GM21360 (cell line): ENCODE measurements around the gene ACSS2.

Experiments
- ATAC-seq: cut with Tn5 transposase; IDR thresholded peaks from one replicate; pipeline ENCODE4 v1.9.1; 2021; ENCODE audit warnings: mild to moderate bottlenecking, moderate library complexity; ENCODE audit not compliant: unreplicated experiment

The ACSS2 gene

DNA sequence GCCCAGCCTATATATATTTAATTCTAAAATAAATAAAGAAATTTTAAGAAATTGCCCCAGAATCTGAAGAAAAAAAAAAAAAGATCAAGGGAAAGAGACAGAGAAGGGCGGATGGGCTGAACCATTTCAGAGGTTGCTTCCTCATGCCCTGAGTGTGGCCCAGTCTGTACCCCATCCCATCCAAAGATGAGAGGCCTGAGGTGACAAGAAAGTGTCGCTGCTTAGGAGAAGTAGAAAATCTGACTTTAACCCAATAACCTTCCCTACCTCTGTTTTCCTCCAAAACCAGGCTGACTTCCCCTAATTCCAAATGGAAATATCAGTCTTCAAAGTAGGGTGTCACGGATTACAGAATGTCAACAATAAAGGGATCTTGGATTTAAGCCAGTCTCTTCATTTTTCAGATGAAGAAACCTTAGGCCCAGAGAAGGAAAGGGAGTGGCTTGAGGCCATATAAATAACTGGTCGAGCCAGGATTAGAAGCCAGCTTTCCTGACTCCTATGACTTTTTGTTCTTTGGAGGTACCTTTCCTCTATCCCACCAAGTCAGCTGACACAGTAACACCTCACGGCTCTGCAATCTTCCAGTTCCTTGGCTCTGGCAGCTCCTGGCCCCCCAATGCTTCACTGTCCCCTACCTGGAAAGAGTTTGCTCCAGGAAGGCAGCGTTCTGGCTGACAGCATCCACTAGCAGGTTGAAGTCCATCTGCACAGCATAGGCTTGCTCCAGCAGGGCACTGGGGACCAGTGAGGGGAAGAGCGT is 69.1 kb downstream of the ACSS2 start:
- ATAC-seq = no peak

DNA sequence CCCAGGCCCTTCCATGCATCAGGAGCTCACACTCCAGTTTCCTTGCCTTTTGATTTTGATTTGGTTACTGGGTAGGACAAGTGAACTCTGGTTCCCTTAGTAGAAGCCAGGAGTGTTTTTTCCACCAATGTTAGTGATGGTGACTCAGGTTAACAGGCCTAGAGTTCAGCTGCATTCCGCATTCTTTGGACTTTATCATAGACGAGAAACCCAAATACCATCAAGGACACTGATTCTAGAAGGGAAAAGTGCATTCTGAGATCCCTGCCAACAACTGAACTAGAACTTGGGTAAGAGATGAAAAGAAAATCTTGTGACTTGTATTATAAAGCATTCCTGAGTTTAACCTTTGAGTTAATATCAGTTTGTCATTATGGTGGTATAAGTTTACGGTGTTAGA is 70.2 kb downstream of the ACSS2 start:
- no peak for ATAC-seq

DNA sequence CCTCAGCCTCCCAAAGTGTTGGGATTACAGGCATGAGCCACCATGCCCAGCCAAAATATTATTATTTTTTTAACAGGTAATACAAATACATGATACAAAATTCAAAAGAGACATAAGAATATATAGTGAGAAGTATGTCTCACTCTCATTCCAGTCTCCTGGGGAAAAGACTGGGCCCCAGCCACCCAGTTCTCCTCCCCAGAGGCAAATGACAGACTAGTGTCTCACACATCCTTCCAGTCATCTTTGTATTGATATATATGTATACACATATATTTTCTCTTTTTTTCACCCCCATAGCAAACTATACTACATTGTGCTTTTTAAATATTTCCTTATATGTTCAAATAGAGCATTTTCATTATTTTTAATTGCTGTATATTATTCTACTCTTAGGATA is 70.9 kb downstream of the ACSS2 start:
- no peak for ATAC-seq

DNA sequence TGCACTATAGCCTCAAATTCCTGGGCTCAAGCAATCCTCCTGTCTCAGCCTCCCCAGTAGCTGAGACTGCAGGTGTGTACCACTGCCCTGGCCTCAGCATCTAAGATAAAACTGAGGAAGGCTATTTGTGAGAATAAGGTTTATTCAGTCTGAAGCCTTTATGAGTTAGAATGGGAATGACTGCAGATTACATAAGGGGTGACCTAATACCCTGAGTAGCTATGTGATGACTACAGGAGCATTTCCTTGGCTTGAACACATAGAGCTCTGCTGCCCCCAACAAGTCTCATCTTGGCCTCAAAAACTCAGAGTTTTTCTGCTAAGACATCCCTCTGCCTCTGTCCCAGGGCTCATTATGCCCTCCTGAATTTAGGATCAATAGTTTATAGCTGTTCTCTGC is 71.6 kb downstream of the ACSS2 start:
- no peak for ATAC-seq

DNA sequence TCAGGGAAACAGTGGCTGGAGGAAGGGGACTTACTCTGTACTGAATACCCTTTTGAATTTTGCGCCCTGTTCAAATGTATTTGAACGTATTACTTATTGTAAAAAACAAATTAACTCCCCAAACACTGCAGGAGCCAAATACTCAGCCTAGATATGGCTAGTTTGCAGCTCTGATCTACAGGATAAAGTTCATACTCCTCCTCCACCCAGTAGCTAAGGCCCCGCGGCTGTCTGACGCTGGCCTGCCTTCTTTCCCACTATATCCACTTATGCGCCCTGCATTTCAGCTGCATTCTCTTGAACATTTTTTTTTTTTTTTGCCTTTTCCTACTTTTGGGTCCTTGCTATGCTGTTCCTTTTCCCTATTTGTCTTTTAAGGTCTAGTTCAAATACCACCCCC is 72.7 kb downstream of the ACSS2 start:
- no peak for ATAC-seq

DNA sequence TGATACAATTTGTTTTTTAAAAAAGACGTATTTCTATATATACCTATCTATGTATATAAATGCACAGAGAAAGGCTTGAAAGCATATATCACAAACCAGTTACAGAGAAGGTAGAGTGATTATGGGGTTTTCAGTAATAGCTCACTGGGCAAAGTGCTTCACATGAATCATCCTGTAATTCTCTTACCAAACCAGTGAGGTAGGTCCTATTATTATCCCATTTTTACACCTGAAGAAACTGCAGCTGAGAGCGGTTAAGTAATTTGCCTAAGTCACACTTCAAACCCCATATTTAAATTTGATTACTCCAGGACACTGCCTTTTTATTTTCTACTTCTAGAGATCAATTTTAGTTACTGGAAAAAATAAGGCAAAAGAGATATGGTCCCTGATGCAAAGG is 74.8 kb downstream of the ACSS2 start:
- ATAC-seq = no peak

DNA sequence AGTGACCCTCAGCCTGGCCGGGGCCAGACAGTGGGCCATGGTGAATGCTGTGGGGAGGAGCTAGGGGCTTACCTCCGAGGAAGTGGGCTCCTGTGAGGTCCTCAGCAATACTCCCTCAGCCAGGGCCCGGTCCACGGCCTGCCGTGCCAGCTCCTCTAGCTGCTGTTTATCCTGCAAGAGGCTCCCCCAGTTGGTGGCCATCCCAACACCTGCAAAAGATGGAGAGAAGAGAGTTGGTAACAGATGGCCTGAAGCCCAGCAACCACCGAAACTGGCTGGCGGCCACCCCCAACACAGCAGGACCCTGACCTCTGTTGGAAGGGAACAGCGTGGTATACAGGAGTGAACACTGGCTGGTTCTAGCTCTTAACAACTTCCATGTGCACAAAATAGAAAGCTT is 75.2 kb downstream of the ACSS2 start:
- no peak for ATAC-seq

DNA sequence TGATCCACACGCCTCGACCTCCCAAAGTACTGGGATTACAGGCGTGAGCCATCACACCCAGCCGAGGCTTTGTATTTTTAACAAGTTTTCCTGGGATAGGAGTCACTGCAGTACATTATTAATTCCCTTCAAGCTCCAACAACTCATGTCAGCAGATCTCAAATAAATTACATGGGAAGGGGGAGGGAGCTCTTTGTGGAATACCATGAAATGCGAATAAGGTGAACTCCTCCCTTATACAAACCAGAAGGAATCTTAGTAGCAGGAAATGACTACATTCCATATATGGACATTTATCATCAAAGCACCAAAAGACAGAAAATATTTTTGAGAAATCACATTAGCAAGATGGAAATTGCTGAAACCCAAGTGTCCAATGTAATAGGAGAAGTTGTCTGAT is 76.3 kb downstream of the ACSS2 start:
- no peak for ATAC-seq

DNA sequence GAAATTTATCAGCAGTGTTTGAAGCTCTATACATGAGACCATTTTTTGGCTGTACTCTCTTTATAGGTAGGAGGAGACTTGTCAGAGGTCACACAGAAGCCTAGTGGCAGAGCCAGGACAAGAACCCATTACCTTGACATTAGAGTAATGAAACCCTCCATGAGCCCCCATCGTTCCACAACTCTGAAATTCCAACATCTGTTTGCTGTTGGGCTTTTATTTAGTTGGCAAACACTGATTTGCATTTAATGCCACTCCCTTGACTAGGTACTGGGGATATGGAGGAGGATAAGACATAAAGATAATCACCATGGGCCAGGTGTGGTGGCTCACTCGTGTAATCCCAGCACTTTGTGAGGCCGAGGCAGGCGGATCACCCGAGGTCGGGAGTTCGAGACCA is 77.5 kb downstream of the ACSS2 start:
- no peak for ATAC-seq

DNA sequence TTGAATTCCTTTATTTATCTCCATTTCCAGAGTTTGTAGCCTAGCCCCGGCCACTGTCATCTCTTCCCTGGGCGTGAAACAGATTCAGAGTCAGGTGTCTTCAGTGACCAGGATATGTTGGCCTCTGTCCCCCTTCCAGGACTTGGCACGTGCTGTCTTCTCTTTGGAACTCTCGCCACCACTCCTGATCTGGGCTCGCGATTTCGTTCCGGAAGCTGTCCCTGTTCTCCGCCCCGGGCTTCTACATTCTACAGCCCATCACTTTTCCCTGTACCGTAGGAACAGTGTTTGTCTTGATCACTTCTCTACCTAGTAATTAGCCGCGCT is 78.5 kb downstream of the ACSS2 start:
- ATAC-seq = peak; percentile 13

DNA sequence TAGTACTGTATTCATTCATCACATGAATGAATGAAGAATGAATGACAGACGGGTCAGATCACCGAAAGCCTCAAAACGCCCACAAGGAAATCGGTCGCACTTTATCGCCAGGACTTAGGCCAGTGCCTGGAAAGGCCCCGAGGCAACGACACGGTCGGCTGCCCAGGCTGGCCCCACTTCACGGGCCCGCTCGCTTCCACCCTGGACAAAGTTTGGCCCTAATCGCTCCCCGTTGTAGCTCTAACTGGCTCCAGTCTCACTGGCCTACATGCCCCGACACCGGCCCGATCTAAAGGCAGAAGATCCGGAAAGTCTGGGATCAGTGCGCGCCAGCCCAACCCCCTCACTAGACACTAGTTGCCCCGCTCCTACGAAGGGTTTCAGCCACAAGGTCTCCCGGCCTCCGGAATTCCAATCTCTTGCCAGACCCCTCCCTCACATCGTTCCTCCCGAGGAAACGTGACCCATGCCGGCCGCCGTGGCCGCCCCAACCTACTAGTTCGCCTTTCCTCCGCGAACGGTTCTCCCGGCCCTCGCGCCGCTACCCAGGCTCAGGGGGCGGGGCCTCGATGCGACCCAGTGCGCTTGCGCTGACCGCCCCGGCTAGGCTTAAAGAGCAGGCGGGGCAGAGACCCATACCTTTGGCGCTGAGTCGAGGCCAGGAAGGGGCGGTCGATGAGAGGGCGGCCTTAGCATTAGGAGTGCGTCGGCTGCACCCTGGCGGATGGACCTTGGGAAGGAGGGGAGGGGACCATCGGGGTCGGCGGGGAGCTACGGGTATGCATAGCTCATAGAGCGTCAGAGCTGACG is 79.0 kb downstream of the ACSS2 start, which contains the start of the genes GSS and MYH7B:
TSS of gene GSS (minus strand) at position 576 of the 810 bp plus-strand sequence. CDS start 3,954 bp downstream, outside the sequence.
TSS of gene MYH7B (plus strand) at position 638 of the 810 bp plus-strand sequence. CDS start 22,138 bp downstream, outside the sequence.
- peak; percentile 84 for ATAC-seq

DNA sequence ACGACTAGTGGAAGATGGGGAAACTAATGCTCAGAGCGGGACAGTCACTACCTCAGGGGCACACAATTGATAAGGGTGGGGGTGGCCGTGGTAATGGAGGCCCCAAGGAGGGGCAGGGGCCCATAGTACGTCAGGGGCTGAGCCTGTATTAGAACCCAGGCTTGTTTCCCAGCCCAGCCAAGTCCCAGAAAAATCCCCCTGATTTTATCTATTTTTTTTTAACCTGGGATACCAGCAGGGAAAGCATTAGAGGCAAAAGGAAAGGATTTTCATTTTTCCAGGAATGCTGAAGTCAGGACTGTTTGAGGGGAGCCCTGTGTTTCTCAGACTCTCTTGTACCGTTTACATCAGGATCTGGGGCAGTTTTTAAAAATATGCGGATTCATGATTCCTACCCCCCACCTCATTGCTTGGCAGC is 79.6 kb downstream of the ACSS2 start:
- ATAC-seq = no peak

DNA sequence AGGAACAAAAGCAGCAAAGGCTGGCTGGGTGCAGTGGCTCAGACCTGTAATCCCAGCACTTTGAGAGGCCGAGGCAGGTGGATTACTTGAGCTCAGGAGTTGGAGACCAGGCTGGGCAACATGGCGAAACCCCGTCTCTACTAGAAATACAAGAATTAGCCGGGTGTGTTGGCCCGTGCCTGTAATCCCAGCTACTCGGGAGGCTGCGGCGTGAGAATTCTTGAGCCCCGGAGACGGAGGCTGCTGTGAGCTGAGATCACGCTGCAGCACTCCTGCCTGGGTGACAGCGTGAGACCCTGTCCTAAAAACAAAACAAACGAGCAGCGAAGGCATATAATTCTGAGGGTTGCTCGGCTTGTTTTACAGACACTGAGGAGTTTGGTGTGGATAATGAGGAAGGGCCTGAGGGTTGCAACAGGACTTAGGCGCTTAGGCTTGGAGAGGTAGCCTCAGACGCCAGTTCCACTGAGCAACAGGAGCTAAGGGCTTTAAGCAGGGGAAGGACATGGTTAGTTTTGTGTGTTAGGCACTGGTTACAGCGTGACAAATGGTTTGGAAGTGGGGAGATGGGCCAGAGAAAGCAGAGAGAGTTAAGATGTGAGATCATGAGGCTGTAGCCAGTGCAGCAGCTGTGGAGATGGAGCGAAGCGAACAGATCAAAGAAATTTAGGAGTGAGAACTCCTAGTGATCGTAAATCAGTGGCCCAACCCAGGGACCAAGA is 80.5 kb downstream of the ACSS2 start:
- no peak for ATAC-seq

DNA sequence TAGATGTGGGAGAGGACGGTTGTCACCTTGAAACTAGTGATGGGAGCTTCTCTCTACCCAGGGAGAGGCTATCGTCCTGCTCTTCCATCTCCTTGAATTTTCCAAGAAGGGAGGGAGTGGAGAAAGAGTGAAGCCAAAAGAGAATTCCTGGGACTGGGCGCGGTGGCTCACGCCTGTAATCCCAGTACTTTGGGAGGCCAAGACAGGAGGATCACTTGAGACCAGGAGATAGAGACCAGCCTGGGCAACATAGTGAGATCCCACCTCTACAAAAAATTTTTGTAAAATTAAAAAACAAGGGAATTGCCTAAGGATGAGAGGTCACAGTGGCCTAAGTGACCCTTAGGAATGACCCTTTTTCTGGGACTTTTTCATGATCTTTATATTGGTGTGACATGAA is 88.1 kb downstream of the ACSS2 start:
- ATAC-seq = no peak

DNA sequence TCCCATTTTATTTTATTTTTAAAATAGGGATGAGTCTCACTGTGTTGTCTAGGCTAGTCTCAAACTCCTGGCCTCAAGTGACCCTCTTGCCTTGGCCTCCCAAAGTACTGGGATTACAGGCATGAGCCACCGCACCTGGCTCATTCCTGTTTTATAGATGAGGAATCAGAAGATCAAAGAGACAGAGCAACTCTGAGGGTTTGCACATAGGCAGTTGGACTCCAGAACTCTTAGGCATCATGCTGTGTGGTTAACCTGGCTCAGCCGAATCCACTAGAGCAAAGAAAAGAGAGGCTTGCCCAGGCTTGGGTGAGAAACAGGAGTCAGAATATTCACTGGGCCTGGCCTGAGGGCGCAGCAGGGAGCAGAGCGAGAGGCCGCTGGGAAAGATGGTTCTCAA is 88.6 kb downstream of the ACSS2 start:
- no peak for ATAC-seq

DNA sequence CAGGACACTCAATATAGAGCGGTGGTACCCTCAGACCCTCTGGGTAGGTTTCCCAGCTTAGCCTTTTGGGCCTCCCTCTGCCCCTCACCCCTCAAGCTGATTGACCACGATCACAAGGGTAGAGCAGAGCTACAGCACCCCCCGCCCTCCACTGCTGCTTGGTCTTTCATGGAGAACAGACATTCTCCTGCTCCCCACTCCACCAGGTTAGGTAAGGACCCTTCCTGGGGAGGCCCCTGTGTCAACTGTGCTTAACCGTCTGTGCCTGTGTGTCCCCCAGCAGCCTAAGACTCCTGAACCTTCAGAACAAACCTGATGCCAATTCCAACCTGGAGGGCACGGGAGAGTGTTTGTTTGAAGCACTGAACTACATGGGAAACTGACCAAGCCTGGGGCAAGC is 91.0 kb downstream of the ACSS2 start:
- no peak for ATAC-seq

DNA sequence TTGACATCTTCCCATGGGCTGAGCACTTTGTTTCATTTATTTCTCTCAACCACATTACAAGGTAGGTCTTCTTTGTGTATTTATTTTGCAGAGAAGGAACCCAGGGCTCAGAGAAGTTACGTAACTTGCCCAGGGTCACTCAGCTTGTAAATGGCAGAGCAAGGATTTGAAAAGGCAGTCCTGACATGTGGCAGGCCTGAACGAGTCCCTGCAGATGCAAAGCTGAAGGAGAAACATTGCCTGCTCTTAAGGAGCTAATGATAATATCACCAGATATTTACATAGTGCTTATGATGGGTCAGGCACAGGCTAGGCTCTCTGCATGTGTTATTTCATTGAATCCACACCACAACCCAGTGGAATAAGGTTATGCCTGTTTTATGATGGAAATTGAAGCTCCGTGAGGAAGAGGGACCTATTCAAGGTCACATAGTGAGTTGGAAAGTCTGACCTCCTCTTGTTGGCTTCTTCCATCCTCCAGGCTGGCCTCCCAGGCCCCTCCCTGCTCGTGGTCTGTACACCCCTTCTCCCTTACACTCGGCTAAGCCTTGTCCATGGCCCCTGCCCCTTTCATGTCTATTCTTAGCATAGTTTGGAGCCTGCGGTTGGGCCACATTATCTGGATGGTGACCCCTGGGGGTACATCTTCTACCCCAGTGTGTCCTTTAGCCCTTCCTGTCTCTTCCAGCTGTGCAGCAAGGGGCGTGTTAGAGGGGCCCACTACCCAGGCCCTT is 91.8 kb downstream of the ACSS2 start:
- no peak for ATAC-seq

DNA sequence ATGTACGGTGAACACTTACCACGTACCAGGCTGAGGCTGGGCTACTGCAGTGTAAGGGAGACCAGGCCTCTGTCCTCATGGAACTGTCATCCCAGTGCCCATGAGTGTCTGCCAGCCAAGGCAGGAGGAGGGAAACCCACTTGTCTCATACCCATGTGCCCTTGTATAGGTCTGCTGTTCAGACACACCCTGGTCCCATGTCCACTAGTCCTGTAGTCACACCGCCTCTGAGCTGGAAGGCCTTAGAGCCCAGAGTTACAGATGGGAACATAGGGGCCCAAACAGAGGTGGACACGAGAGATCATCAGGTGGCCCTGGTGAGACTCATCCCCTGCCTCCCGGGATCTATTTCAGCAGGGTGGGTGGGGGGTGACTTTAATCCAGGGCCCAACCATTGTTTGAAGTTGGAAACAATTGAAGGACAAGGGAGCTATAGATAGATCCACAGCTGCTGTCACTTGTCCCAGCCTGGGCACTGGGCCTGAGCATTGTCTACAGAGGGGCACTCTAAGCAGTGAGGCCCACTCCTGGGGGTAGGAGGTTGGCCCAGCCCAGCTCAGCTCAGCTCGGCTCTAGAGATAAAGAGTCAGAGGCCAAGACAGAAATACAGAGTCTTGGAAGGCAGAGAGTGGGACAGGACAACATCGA is 93.9 kb downstream of the ACSS2 start:
- no peak for ATAC-seq

DNA sequence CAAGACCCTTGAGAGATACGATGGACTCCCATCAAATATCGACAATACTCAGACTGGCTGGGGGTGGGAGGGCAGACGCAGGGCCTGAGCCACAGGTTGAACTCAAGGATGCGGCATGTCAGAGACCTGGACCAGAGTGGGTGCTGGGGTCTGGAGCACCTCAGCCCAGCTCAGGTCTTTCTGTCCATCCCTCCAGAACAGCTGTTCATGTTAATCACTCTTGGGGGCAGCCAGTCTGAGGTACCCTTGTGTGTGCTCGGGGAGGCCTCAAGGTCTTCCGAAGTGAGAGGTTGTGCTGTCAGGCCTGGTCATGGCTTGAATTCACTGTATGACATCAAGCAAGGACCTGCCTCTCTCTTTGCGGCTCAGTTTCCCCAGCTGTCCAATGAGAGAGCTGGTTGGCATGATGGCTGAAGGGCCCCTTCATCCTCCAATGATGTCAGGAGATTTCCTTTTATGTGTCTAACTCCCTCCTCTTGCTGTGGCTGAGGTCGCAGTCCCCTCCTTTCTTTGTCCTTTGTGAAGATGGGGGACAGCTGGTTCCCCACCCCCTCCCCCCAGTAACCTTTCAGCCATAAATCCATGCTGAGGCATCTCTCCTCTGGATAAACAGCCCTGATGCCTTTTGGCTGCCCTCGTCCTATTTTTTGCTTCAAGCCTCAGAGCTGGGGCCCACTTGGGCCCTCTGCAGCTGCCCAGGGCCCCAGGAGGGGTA is 94.6 kb downstream of the ACSS2 start:
- no peak for ATAC-seq
